ENCODE results near the gene STIM2.

The STIM2 gene

GRCh38 chr4:26836539-26836938, 24.1 kb upstream of the STIM2 start:
- no peak overlapping the region for H3K9ac ChIP-seq (ENCODE audit: low read length in 2 of 2)
- H3K27me3 ChIP-seq (ENCODE audit: control insufficient read depth in 1 of 2, insufficient read depth in 2 of 2, low read length in 2 of 2) = no peaks in the 10 kb centered on the region
- H3K9me3 ChIP-seq (ENCODE audit: control insufficient read depth in 2 of 2, low read length in 2 of 2) = peaks cover 0 to 9% of the 10 kb centered on the region in 2 donors
- no peaks in the 10 kb centered on the region for H3K36me3 ChIP-seq (ENCODE audit: control insufficient read depth in 2 of 2, insufficient read depth in 2 of 2, low read length in 2 of 2)
- no peak overlapping the region for H3K4me3 ChIP-seq (ENCODE audit: low read length in 2 of 2)
- H3K4me1 ChIP-seq (ENCODE audit: control insufficient read depth, insufficient read depth, low read length) = peaks cover 6% of the 10 kb centered on the region
- no peak overlapping the region for H3K27ac ChIP-seq (ENCODE audit: low read length)

- Histone ChIP-seq H3K27ac (ENCODE audit: low read length) (no peak overlapping the region), H3K4me3 (ENCODE audit: low read length in 2 of 2) (no peak overlapping the region), H3K9ac (ENCODE audit: low read length in 2 of 2) (no peak overlapping the region), H3K4me1 (ENCODE audit: control insufficient read depth, insufficient read depth, low read length) (peaks cover 6% of the 10 kb centered on the region), H3K27me3 (ENCODE audit: control insufficient read depth in 1 of 2, insufficient read depth in 2 of 2, low read length in 2 of 2) (no peaks in the 10 kb centered on the region), H3K36me3 (ENCODE audit: control insufficient read depth in 2 of 2, insufficient read depth in 2 of 2, low read length in 2 of 2) (no peaks in the 10 kb centered on the region), H3K9me3 (ENCODE audit: control insufficient read depth in 2 of 2, low read length in 2 of 2) (peaks cover 0 to 9% of the 10 kb centered on the region in 2 donors)
Measured at GRCh38 chr4:26837993-26838842, 22.4 kb upstream of the STIM2 start.

- no peak overlapping the region for H3K4me3 ChIP-seq (ENCODE audit: low read length in 2 of 2)
- peaks cover 6% of the 10 kb centered on the region for H3K4me1 ChIP-seq (ENCODE audit: control insufficient read depth, insufficient read depth, low read length)
- no peaks in the 10 kb centered on the region for H3K27me3 ChIP-seq (ENCODE audit: control insufficient read depth in 1 of 2, insufficient read depth in 2 of 2, low read length in 2 of 2)
- no peak overlapping the region for H3K27ac ChIP-seq (ENCODE audit: low read length)
- no peak overlapping the region for H3K9ac ChIP-seq (ENCODE audit: low read length in 2 of 2)
- H3K9me3 ChIP-seq (ENCODE audit: control insufficient read depth in 2 of 2, low read length in 2 of 2) = peaks cover 0 to 9% of the 10 kb centered on the region in 2 donors
- no peaks in the 10 kb centered on the region for H3K36me3 ChIP-seq (ENCODE audit: control insufficient read depth in 2 of 2, insufficient read depth in 2 of 2, low read length in 2 of 2)
Measured at GRCh38 chr4:26839016-26839415, 21.6 kb upstream of the STIM2 start.

GRCh38 chr4:26839534-26839951, 21.1 kb upstream of the STIM2 start:
- Histone ChIP-seq H3K9ac (ENCODE audit: low read length in 2 of 2) (no peak overlapping the region), H3K4me1 (ENCODE audit: control insufficient read depth, insufficient read depth, low read length) (peaks cover 6% of the 10 kb centered on the region), H3K9me3 (ENCODE audit: control insufficient read depth in 2 of 2, low read length in 2 of 2) (peaks cover 0 to 9% of the 10 kb centered on the region in 2 donors), H3K27ac (ENCODE audit: low read length) (no peak overlapping the region), H3K36me3 (ENCODE audit: control insufficient read depth in 2 of 2, insufficient read depth in 2 of 2, low read length in 2 of 2) (no peaks in the 10 kb centered on the region), H3K4me3 (ENCODE audit: low read length in 2 of 2) (no peak overlapping the region), H3K27me3 (ENCODE audit: control insufficient read depth in 1 of 2, insufficient read depth in 2 of 2, low read length in 2 of 2) (no peaks in the 10 kb centered on the region)

- Histone ChIP-seq H3K9me3 (ENCODE audit: control insufficient read depth in 2 of 2, low read length in 2 of 2) (no peaks in the 10 kb centered on the region), H3K9ac (ENCODE audit: low read length in 2 of 2) (no peak overlapping the region), H3K4me1 (ENCODE audit: control insufficient read depth, insufficient read depth, low read length) (peaks cover 6% of the 10 kb centered on the region), H3K36me3 (ENCODE audit: control insufficient read depth in 2 of 2, insufficient read depth in 2 of 2, low read length in 2 of 2) (no peaks in the 10 kb centered on the region), H3K27ac (ENCODE audit: low read length) (no peak overlapping the region), H3K4me3 (ENCODE audit: low read length in 2 of 2) (no peak overlapping the region), H3K27me3 (ENCODE audit: control insufficient read depth in 1 of 2, insufficient read depth in 2 of 2, low read length in 2 of 2) (no peaks in the 10 kb centered on the region)
Measured at GRCh38 chr4:26840786-26841185, 19.9 kb upstream of the STIM2 start.

GRCh38 chr4:26842911-26843310, 17.7 kb upstream of the STIM2 start:
- Histone ChIP-seq H3K4me3 (ENCODE audit: low read length in 2 of 2) (no peak overlapping the region), H3K36me3 (ENCODE audit: control insufficient read depth in 2 of 2, insufficient read depth in 2 of 2, low read length in 2 of 2) (no peaks in the 10 kb centered on the region), H3K4me1 (ENCODE audit: control insufficient read depth, insufficient read depth, low read length) (peaks cover 6% of the 10 kb centered on the region), H3K27me3 (ENCODE audit: control insufficient read depth in 1 of 2, insufficient read depth in 2 of 2, low read length in 2 of 2) (no peaks in the 10 kb centered on the region), H3K9ac (ENCODE audit: low read length in 2 of 2) (no peak overlapping the region), H3K9me3 (ENCODE audit: control insufficient read depth in 2 of 2, low read length in 2 of 2) (no peaks in the 10 kb centered on the region), H3K27ac (ENCODE audit: low read length) (no peak overlapping the region)

GRCh38 chr4:26850528-26850927, 10.1 kb upstream of the STIM2 start:
- Histone ChIP-seq H3K4me3 (ENCODE audit: low read length in 2 of 2) (no peak overlapping the region), H3K27ac (ENCODE audit: low read length) (no peak overlapping the region), H3K9ac (ENCODE audit: low read length in 2 of 2) (no peak overlapping the region), H3K27me3 (ENCODE audit: control insufficient read depth in 1 of 2, insufficient read depth in 2 of 2, low read length in 2 of 2) (no peaks in the 10 kb centered on the region), H3K36me3 (ENCODE audit: control insufficient read depth in 2 of 2, insufficient read depth in 2 of 2, low read length in 2 of 2) (no peaks in the 10 kb centered on the region), H3K4me1 (ENCODE audit: control insufficient read depth, insufficient read depth, low read length) (no peaks in the 10 kb centered on the region), H3K9me3 (ENCODE audit: control insufficient read depth in 2 of 2, low read length in 2 of 2) (no peaks in the 10 kb centered on the region)

GRCh38 chr4:26851129-26851528, 9.5 kb upstream of the STIM2 start:
- Histone ChIP-seq H3K36me3 (ENCODE audit: control insufficient read depth in 2 of 2, insufficient read depth in 2 of 2, low read length in 2 of 2) (no peaks in the 10 kb centered on the region), H3K9me3 (ENCODE audit: control insufficient read depth in 2 of 2, low read length in 2 of 2) (no peaks in the 10 kb centered on the region), H3K9ac (ENCODE audit: low read length in 2 of 2) (no peak overlapping the region), H3K27me3 (ENCODE audit: control insufficient read depth in 1 of 2, insufficient read depth in 2 of 2, low read length in 2 of 2) (no peaks in the 10 kb centered on the region), H3K4me3 (ENCODE audit: low read length in 2 of 2) (no peak overlapping the region), H3K27ac (ENCODE audit: low read length) (no peak overlapping the region), H3K4me1 (ENCODE audit: control insufficient read depth, insufficient read depth, low read length) (no peaks in the 10 kb centered on the region)

- Histone ChIP-seq H3K9me3 (ENCODE audit: control insufficient read depth in 2 of 2, low read length in 2 of 2) (no peaks in the 10 kb centered on the region), H3K27ac (ENCODE audit: low read length) (no peak overlapping the region), H3K36me3 (ENCODE audit: control insufficient read depth in 2 of 2, insufficient read depth in 2 of 2, low read length in 2 of 2) (no peaks in the 10 kb centered on the region), H3K9ac (ENCODE audit: low read length in 2 of 2) (no peak overlapping the region), H3K27me3 (ENCODE audit: control insufficient read depth in 1 of 2, insufficient read depth in 2 of 2, low read length in 2 of 2) (no peaks in the 10 kb centered on the region), H3K4me3 (ENCODE audit: low read length in 2 of 2) (no peak overlapping the region), H3K4me1 (ENCODE audit: control insufficient read depth, insufficient read depth, low read length) (peaks cover 11% of the 10 kb centered on the region)
Measured at GRCh38 chr4:26854701-26855100, 5.9 kb upstream of the STIM2 start.

GRCh38 chr4:26856906-26857277, 3.7 kb upstream of the STIM2 start:
- Histone ChIP-seq H3K4me3 (ENCODE audit: low read length in 2 of 2) (peak overlapping the region; percentile 91 to 97), H3K9me3 (ENCODE audit: control insufficient read depth in 2 of 2, low read length in 2 of 2) (no peaks in the 10 kb centered on the region), H3K27ac (ENCODE audit: low read length) (peak overlapping the region; percentile 80), H3K36me3 (ENCODE audit: control insufficient read depth in 2 of 2, insufficient read depth in 2 of 2, low read length in 2 of 2) (no peaks in the 10 kb centered on the region), H3K4me1 (ENCODE audit: control insufficient read depth, insufficient read depth, low read length) (peaks cover 14% of the 10 kb centered on the region), H3K9ac (ENCODE audit: low read length in 2 of 2) (peak overlapping the region; percentile 83 to 86), H3K27me3 (ENCODE audit: control insufficient read depth in 1 of 2, insufficient read depth in 2 of 2, low read length in 2 of 2) (no peaks in the 10 kb centered on the region)

GRCh38 chr4:26857278-26858034, 3.2 kb upstream of the STIM2 start:
- H3K4me3 ChIP-seq (ENCODE audit: low read length in 2 of 2) = peak overlapping the region; percentile 91 to 97
- peak overlapping the region; percentile 83 to 86 for H3K9ac ChIP-seq (ENCODE audit: low read length in 2 of 2)
- H3K27me3 ChIP-seq (ENCODE audit: control insufficient read depth in 1 of 2, insufficient read depth in 2 of 2, low read length in 2 of 2) = no peaks in the 10 kb centered on the region
- no peaks in the 10 kb centered on the region for H3K36me3 ChIP-seq (ENCODE audit: control insufficient read depth in 2 of 2, insufficient read depth in 2 of 2, low read length in 2 of 2)
- H3K27ac ChIP-seq (ENCODE audit: low read length) = peak overlapping the region; percentile 80
- H3K4me1 ChIP-seq (ENCODE audit: control insufficient read depth, insufficient read depth, low read length) = peaks cover 14% of the 10 kb centered on the region
- H3K9me3 ChIP-seq (ENCODE audit: control insufficient read depth in 2 of 2, low read length in 2 of 2) = no peaks in the 10 kb centered on the region

Measured in stomach smooth muscle (tissue), 2 donors.